K562 (cell line): Measurements from ENCODE around the gene RING1. TPM values are rescaled to one million over a fixed set of nuclear protein-coding genes. Genes with fewer than 3 reads are reported as not detected.

ENCODE experiments used
- CTCFL ChIP-seq: IDR thresholded peaks from 2 replicates; pipeline ENCODE4 v1.6.1; 2011; ENCODE audit warnings: borderline replicate concordance, low read depth, mild to moderate bottlenecking, moderate library complexity, low read length; ENCODE audit not compliant: insufficient read depth, poor library complexity, severe bottlenecking
- CXXC5 ChIP-seq: fragments of 250-450 bp; sonication (Bioruptor Pico); IDR thresholded peaks from 2 replicates; pipeline ENCODE4 v1.8.0; 2022; ENCODE audit warnings: inconsistent platforms, mild to moderate bottlenecking, moderate library complexity
- ID3 ChIP-seq, 2 experiments: fragments of 250-450 bp in 1 of 2; fragments of 450-650 bp in 1 of 2; sonication (Bioruptor Pico) in 1 of 2; IDR thresholded peaks; 2 replicates each; pipeline versions ENCODE4 v1.6.1 to v1.8.0; 2016 to 2021; ENCODE audit warnings: mild to moderate bottlenecking in 2 of 2, moderate library complexity in 2 of 2, missing compliant biosample characterization in 1 of 2, missing genetic modification characterization in 1 of 2
- JUNB ChIP-seq: fragments of 450-650 bp; formaldehyde crosslinking; conservative IDR thresholded peaks from 2 replicates; pipeline ENCODE4 v1.4.0; 2020; ENCODE audit warnings: mild to moderate bottlenecking
- MCM7 ChIP-seq, 2 experiments: fragments of 450-650 bp; IDR thresholded peaks; 2 replicates each; pipeline ENCODE4 v1.6.1; 2016 to 2018
- MTA3 ChIP-seq: fragments of 450-650 bp; formaldehyde crosslinking; IDR thresholded peaks from 2 replicates; pipeline ENCODE4 v1.6.1; 2017; ENCODE audit warnings: mild to moderate bottlenecking, borderline replicate concordance
- NRF1 ChIP-seq, 2 experiments: fragments of 450-650 bp; IDR thresholded peaks in 1 of 2; conservative IDR thresholded peaks in 1 of 2; 2 replicates each; pipeline ENCODE4 v1.6.1; 2014; ENCODE audit warnings: mild to moderate bottlenecking in 2 of 2
- RAD21 ChIP-seq, 2 experiments: fragments of 250-450 bp in 1 of 2; fragments of 450-650 bp in 1 of 2; sonication (Bioruptor Pico) in 1 of 2; formaldehyde crosslinking in 1 of 2; IDR thresholded peaks in 1 of 2; conservative IDR thresholded peaks in 1 of 2; 2 replicates each; pipeline versions ENCODE4 v1.4.0 to v1.8.0; 2020 to 2022; ENCODE audit warnings: mild to moderate bottlenecking in 2 of 2, moderate library complexity in 1 of 2
- RBBP5 ChIP-seq: fragments of 200-600 bp; sonication (generic); IDR thresholded peaks from 2 replicates; pipeline ENCODE4 v1.6.1; 2012; ENCODE audit warnings: borderline replicate concordance, mild to moderate bottlenecking, low read length, control low read depth, inconsistent platforms; ENCODE audit not compliant: insufficient read depth, poor library complexity, severe bottlenecking
- RERE ChIP-seq: sonication (generic); formaldehyde crosslinking; IDR thresholded peaks from 2 replicates; pipeline ENCODE4 v1.8.0; 2023; ENCODE audit warnings: missing genetic modification reagents, mild to moderate bottlenecking, borderline replicate concordance
- RUNX1 ChIP-seq: sonication (generic); IDR thresholded peaks from 2 replicates; pipeline ENCODE4 v1.6.1; 2016; ENCODE audit warnings: antibody characterized with exemption, low read depth
- ZNF551 ChIP-seq: fragments of 250-450 bp; sonication (Bioruptor Pico); IDR thresholded peaks from 2 replicates; pipeline ENCODE4 v1.5.0; 2021; ENCODE audit warnings: mild to moderate bottlenecking, moderate library complexity
- ZNF589 ChIP-seq: fragments of 200-800 bp; sonication (Bioruptor generic); IDR thresholded peaks from 2 replicates; pipeline ENCODE4 v1.6.1; 2016; ENCODE audit warnings: low read depth, missing genetic modification characterization, missing compliant biosample characterization
- ZNF668 ChIP-seq: fragments of 250-450 bp; sonication (Bioruptor Pico); IDR thresholded peaks from 2 replicates; pipeline ENCODE4 v1.8.0; 2022; ENCODE audit warnings: mild to moderate bottlenecking, inconsistent platforms
- polyA plus RNA-seq, 8 experiments: library from polyadenylated mRNA; depleted of rRNA in 4 of 8; stranded (reverse) in 5 of 8; unstranded in 3 of 8; fragments of >200 nt; fragmentation: Nextera tagmentation in 2 of 8; fragmentation: Illumina TruSeq in 1 of 8; extraction: Ambion mirVana in 2 of 8; extraction: Trizol in 1 of 8; gene quantifications; 2 replicates each; pipeline versions ENCODE4 v1.2.1 to v1.2.3, GENCODE V29; 2011 to 2014; ENCODE audit warnings: inconsistent platforms in 1 of 8, missing spikeins in 1 of 8
- total RNA-seq, 7 experiments: library from RNA; depleted of rRNA in 6 of 7; stranded (reverse); fragments of >200 nt in 6 of 7; fragmentation: Illumina TruSeq in 2 of 7; extraction: Trizol in 2 of 7; gene quantifications; 2 replicates each; pipeline versions ENCODE4 v1.2.1 to v1.2.3, GENCODE V29; 2011 to 2021; ENCODE audit warnings: low replicate concordance in 1 of 7

Gene RING1
- total and polyA plus RNA-seq, 9 of the 15 experiments (the other 6 are each of a cell fraction or from before 2014, with no cell fraction given) = 4.2 to 59.1 (median 36.9) TPM

GRCh38 chr6:33208091-33208967, at the start of gene RING1 (continued):
- TF ChIP-seq CTCFL (no peak), ID3 (CRISPR knock-in tag; IDR thresholded peaks at IDR 0.05) (no peak), ID3 (tag; IDR thresholded peaks at IDR 0.05) (peak; percentile 29; the same call in 1 of the 2 replicates), RAD21 (CRISPR knock-in tag; conservative IDR thresholded peaks at IDR 0.05 in 1 of 2, IDR thresholded peaks at IDR 0.05 in 1 of 2) (no peak), CXXC5 (peak; percentile 94), NRF1 (conservative IDR thresholded peaks at IDR 0.05 in 1 of 2, IDR thresholded peaks at IDR 0.05 in 1 of 2) (peak; percentile 58 to 62; a peak in 3 of 4 replicates), ZNF551 (no peak), RERE (CRISPR knock-in tag) (peak; percentile 93; the same call in 1 of the 2 replicates), RBBP5 (peak; percentile 86), MCM7 (IDR thresholded peaks at IDR 0.05) (no peak), MTA3 (peak; percentile 97), ZNF668 (no peak), RUNX1 (peak; percentile 54; the same call in 1 of the 2 replicates), ZNF589 (CRISPR knock-in tag) (0 out of 2 replicates have a peak, but pooled peaks have one; percentile 15), JUNB (CRISPR knock-in tag) (no peak; the same call in 1 of the 2 replicates)
